ENCODE measurements around the gene MAPK10.

The MAPK10 gene

DNA sequence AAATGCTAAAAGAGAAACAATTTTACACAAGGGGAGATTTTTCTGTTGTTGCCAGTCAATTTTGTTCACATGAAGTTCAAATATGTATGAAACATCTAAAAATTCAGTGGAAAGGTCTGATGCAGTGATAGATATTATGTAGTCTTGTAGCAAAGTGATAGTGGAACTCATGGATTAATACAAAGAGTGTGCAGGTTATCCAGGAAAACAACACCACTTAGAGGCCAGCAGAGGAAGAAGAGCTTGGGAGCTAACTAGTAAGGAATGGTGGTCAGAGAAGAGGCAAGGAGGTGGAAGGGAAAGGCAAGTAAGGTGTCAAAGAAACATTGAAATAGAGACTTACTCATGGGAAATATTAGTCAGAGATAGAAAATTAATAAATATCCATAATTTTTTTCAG, 395.6 kb downstream of the MAPK10 start:
- peak in 1 of 2 experiments; percentile 2 for DNase-seq

DNA sequence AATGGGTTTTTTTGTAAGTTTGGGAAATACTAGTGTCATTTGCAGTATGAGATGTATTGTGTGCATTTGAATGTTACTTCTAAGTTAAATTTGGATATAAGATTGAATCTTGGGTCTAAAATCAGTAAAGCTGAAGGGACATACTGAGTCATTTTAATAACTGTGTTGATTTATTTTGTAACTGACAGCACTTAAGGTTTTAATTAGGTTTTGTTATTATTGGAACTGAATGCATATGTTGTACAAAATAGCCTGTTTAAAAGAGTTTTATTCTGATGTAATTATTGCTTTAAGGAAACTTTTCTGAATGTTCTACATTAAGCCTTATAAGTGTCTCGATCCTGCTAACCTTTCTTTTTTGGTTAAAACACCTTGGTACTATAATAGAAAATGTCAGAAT, 396.6 kb downstream of the MAPK10 start:
- no peak for DNase-seq

DNA sequence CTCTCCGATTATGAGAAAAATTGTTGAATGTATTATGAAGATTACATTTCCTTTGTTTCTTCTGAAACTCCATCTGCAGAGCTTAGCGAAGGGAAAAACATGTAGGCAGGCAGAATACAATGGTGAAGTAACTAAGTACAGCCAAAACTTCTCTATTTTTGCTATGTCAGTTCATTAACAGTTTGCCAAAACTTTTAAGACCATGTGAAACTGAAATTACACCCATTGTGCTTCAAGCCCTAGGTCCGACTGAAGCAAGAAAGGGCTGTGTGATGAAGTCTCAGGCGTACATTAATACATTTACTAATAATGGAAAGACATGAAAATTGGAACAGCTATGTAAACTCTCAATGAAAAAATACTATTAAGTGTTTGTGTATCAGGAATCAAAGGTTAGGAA, 398.0 kb downstream of the MAPK10 start:
- DNase-seq: no peak

DNA sequence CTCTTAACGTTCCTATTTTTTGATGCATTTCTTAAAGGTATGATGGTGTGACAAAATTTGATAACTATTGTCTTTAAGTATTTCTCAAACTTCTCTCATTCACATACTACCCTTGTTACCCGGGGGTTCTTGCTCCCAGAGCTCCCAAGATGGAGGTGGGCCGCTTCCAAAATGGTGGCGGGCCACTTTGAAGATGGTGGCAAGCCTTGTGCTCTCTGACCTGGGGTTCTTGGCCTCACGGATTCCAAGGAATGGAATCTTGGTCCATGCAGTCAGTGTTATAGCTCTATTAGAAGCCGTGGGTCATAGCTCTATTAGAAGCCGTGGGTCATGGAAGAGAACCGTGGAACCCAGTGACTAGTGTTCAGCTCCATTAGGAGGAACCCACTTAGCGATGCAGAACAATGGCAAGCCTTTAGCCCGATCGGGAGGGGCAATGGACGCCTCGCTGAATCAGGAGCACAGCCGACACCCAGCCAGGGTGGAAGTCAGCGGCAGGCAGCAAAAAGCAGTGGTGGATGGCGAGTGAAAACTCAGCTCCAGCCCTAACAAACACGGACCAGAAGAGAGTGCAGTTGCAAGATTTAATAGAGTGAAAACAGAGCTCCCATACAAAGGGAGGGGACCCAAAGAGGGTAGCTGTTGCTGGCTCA, 403.4 kb downstream of the MAPK10 start:
- DNase-seq: no peak

DNA sequence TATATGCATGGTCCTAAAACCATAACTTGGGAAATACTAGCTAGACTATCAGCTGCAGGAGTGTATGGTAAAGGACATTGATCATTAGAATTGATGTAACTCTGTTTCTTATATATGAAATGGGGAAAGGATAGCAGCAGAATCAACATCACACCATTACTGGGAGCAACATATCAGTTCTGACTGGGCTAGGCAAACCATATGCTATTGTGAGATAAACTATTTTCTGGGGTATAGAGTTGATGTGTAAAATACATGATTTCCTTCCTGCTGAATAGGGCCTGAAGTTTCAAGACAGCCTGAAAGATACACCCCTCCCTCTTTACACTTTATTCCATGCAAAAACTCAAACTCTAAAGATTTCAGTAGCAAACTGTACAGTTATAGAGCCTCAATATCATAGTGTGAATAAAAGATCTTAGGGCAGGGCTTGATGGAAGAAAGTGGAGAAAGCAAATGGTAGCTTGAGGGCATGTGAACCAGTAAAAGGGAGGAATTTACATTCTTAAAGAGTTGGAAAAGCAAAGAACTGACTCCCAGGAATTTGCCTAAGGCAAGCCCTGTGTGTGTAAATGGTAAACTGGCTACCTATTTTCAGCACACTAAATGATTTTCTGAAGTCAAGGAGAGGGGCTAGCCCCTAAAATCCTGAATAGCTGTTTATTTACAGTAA, 404.1 kb downstream of the MAPK10 start:
- DNase-seq: no peak

DNA sequence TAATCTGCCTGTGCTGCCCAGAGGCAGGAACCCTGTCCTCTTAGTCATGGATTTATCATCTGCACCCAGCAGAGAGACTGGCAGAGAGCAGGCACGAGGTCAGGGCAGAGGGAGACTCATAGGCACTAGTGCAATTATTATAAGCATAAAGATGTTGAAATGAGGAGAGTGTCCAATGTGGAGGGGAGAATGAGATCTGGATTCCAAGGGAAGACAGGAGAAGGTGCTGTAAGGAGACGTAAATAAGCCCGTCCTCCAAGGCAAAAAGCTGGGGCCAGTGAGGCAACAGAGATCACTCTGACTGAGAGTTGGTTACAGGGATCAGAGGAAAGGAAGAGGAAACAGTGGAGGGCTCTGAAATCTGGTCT, 406.2 kb downstream of the MAPK10 start:
- no peak for DNase-seq

DNA sequence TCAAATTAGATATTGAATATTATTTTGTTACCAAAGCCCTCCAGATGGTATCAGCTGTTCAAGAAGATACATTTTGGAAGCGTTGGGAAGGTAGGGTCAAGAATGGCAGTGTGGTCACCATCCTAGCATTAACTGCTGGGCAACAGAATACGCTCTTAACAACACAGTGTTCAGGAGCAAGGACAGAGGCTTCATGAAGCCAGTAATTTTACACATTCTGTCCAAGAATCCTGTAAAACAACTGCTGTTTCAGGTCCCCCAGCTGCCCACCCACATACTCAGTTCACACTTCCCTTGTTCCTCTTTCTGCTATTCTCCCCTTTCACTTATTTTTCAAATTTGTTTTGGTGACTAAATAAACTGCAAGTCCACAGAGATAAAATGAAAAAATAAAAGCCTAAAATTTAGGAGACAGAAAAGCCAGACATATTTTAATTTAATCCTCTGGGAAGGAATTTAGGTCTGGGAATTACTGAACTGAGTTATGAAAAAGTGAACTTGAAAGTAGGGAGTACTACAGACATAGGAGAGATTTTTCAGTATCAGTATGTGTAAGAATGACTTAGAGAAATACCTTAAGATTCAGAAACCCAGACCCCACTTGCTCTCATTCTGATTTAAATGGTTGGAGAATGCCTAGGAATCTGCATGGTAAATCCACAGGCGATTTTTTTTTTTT, 406.7 kb downstream of the MAPK10 start:
- no peak for DNase-seq

DNA sequence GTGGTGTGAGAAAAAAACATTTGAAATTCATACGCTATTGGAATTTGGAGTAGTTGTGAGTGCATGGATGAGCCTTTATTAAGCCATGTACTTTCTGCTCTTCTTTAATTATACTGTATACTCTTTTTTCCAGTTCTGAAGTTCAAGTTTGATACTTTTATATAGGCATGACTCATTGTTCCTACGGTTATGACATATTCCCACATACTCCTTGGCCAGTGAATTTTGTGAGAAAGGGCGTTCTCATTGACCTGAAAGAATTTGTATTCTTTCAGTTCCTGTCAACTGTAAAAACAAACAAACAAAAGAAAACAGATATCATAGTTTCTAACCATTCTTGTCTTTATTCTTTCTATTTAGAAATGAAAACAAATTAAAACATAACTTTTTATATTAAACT, 407.3 kb downstream of the MAPK10 start:
- no peak for DNase-seq

DNA sequence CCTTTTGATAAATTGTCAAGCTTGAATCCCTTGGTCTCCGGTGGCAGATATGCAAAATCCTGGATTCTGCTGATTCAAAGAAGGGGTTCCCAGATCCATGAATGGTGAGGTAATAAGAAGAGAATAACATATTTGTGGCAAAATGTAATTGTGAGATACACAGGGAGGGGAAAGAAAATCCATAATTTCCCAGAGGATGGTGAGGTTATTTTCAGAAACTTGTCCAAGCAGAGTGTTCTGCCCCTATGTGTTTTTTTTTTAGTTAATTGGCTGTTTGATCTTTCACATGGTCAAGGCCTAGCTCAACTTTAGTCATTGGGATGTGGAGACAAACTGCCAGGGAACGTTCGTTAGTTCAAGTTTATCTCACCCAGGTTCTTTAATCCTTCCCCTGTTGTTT, 408.8 kb downstream of the MAPK10 start:
- no peak for DNase-seq

DNA sequence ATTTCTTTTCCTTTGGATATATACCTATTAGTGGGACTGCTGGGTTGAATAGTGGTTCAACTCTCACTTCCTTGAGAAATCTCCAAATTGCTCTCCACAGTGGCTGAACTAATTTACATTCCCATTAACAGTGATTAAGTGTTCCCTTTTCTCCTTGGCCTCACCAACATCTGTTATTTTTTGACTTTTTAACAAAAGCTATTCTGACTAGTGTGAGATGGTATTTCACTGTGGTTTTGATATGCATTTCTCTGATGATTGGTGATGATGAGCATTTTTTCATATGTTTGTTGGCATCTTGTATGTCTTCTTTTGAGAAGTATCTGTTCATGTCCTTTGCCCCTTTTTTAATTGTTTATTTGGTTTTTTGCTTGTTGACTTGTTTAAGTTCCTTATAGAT, 413.0 kb downstream of the MAPK10 start:
- no peak for DNase-seq

DNA sequence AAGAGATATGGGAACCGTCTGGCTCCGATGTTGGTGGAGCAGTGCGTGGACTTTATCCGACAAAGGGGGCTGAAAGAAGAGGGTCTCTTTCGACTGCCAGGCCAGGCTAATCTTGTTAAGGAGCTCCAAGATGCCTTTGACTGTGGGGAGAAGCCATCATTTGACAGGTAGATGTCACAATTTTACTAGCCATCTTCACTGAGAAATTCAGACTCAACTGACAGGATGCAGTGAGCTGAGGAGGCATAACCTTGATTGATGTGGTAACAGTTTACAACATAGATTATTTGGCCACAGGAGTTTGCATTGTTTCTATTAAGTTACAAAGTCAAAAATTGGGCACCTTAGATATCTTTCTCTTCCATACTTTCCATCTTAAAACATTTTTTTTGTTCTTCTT, 417.7 kb downstream of the MAPK10 start:
- DNase-seq: no peak

DNA sequence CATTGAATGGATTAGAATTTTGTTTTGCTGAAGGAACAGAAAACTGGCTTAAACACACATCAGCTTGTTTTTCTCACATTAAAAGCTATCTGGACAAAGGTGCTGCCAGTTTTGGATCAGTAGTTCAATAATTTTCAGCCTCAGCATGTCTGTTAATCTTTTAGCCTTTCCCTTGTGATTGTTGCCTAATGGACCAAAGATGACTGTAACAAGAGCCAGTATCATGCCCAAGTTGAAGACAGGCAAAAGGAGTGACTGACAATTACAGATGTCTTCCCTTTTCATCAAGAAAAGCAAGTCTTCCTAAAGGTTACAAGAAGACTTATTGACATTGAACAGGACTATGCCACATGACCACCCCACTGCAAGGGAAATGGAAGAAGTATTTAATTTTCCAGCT, 419.7 kb downstream of the MAPK10 start:
- DNase-seq: no peak

Measured in NCI-H524 (cell line).